Measurements from ENCODE around the gene CARD16. TPM values are rescaled to one million over a fixed set of nuclear protein-coding genes. Genes with fewer than 3 reads are reported as not detected.

CARD16 gene
- total and polyA plus RNA-seq, 9 of the 15 experiments (the other 6 are each of a cell fraction or from before 2014, with no cell fraction given): 0.31 TPM; not detected in 8

- Histone ChIP-seq H3K27ac (ENCODE audit: extremely low read depth, low read depth, low read length) (no peak overlapping the region), H3K36me3 (ENCODE audit: control insufficient read depth, insufficient read depth, low read length) (no peaks in the 10 kb centered on the region), H3K4me3 (no peak overlapping the region), H3K4me1 (replicated peaks in 1 of 2; ENCODE audit: control insufficient read depth in 2 of 2, insufficient read depth in 2 of 2, low read length in 2 of 2) (no peaks in the 10 kb centered on the region), H3K9ac (ENCODE audit: insufficient read depth in 1 of 2, low read depth in 2 of 2, low read length in 2 of 2) (no peak overlapping the region), H3K9me1 (ENCODE audit: control insufficient read depth, insufficient read depth, low read length) (no peaks in the 10 kb centered on the region), H3K9me3 (replicated peaks; ENCODE audit: control insufficient read depth, insufficient read depth, low read depth, low read length) (no peaks in the 10 kb centered on the region; the same call in 1 of the 2 replicates), H4K20me1 (replicated peaks; ENCODE audit: control insufficient read depth, insufficient read depth, low read length) (no peaks in the 10 kb centered on the region), H3K79me2 (ENCODE audit: control insufficient read depth, insufficient read depth, low read length) (no peaks in the 10 kb centered on the region), H3K27me3 (ENCODE audit: control insufficient read depth in 2 of 2, insufficient read depth in 2 of 2, low read length in 2 of 2) (no peaks in the 10 kb centered on the region), H3K4me2 (ENCODE audit: insufficient read depth, low read length) (no peak overlapping the region), H2AFZ (ENCODE audit: low read depth, low read length) (no peak overlapping the region)
- 3% methylated on average over 2 of the region's 2 CpGs for whole genome bisulfite sequencing (ENCODE audit: insufficient coverage, low coverage, missing lambda C conversion rate)
- BruUV-seq (replicated peaks): no TSS peak
- DNase-seq (ENCODE audit: extremely low read depth in 1 of 4, low spot score in 3 of 4) (no peak), ATAC-seq (no peak), FAIRE-seq (no peak)
- ChIA-PET CTCF (ENCODE audit: low intra/inter-chr PET ratio) (no interaction called here), POLR2A (no interaction called here)
- no peak for TF ChIP-seq SUPT5H (IDR thresholded peaks at IDR 0.05)
- TF ChIP-seq ZNF124 (CRISPR knock-in tag; IDR thresholded peaks at IDR 0.05): no peak
- no peak for TF ChIP-seq CBX8 (IDR thresholded peaks at IDR 0.05; ENCODE audit: borderline replicate concordance, extremely low read depth, low read depth, low read length, poor library complexity, severe bottlenecking)
- no peak for TF ChIP-seq HNRNPUL1 (IDR thresholded peaks at IDR 0.05; ENCODE audit: low read length)
- no peak for TF ChIP-seq ATF2 (CRISPR knock-in tag; IDR thresholded peaks at IDR 0.05)
- no peak for TF ChIP-seq SAP30 (IDR thresholded peaks at IDR 0.05; ENCODE audit: borderline replicate concordance, insufficient read depth, low read depth, low read length, poor library complexity, severe bottlenecking)
- no peak for TF ChIP-seq NFATC3 (IDR thresholded peaks at IDR 0.05)
- no peak for TF ChIP-seq ZBTB2 (IDR thresholded peaks at IDR 0.05)
- no peak for TF ChIP-seq SMARCB1 (IDR thresholded peaks at IDR 0.05; ENCODE audit: insufficient read length, low read depth)
- no peak for TF ChIP-seq HSF4 (CRISPR knock-in tag; IDR thresholded peaks at IDR 0.05; ENCODE audit: borderline replicate concordance)
- no peak for TF ChIP-seq SRSF9 (IDR thresholded peaks at IDR 0.05; ENCODE audit: borderline replicate concordance, low read depth, low read length)
- in situ Hi-C loops (cut with MboI): no loop called here
- intact Hi-C loops (cut with micrococcal nuclease): no loop called here
These were observed 29.0 kb upstream of the CARD16 start for GRCh38 chr11:105074166-105074530.
